Measurements from ENCODE around the gene SMAD9. TPM values are rescaled to one million over a fixed set of nuclear protein-coding genes. Genes with fewer than 3 reads are reported as not detected.

The SMAD9 gene
- polyA plus RNA-seq, 3 donors: 0.46 to 2.8 (median 2.7) TPM

DNA sequence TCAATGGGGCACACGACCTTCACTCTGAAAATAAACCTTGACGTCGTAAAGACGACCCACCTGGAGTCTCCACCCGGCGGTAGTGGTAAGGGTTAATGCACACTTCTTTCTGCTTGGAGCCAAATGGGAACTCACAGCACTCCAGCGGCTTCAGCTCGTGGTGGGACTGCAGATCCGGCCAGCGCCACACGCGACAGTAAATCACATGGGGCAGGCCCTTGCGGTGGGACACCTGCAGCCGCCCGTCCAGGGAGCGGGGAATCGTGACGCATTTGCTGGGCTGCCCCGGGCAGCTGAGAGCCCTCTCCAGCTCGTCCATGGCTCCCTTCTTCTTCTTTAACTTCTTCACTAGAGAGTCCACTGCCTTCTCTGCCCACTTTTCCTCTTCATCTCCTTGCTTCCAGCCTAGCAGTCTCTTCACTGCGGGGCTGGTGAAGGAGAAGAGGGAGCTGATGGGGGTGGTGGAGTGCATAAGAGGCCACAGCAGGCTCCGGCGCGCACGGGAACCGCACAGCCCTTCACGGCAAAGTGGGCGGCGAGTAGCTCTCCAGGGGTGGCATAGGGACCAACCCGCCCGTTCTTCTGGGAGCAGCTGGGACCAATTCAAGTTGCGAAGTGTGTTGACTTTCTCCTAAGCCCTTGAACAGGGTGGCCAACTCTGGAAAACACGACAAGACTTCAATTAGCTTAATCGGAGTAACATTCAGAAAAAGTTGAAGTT lies 40.7 kb downstream of the SMAD9 start:
- WGBS, 3 donors: 88 to 94% (median 93%) methylated on average over 34 of the region's 34 CpGs
- H3K27ac ChIP-seq (ENCODE audit: low read depth, low read length): no peak overlapping the region

DNA sequence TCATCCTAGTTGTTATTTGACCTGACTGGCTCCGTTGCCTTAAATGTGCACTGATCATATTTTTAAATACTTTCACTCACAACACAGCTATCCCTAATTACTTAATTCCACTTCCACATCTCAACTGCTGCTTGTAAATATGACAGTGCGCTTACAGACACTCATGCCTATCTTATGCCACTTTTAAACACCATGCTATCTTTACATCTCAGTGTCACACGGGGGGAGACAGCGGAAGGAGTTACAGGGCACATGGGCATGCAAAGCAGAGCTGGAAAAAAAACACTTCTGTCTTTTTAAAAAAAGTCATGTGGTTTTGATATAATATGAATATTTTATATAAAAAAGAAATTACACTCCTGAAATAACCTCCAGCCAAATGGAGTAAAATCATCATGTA lies 44.1 kb downstream of the SMAD9 start:
- H3K27ac ChIP-seq (ENCODE audit: low read depth, low read length): no peak overlapping the region
- WGBS, 3 donors: 71 to 85% (median 76%) methylated on average over 4 of the region's 4 CpGs

DNA sequence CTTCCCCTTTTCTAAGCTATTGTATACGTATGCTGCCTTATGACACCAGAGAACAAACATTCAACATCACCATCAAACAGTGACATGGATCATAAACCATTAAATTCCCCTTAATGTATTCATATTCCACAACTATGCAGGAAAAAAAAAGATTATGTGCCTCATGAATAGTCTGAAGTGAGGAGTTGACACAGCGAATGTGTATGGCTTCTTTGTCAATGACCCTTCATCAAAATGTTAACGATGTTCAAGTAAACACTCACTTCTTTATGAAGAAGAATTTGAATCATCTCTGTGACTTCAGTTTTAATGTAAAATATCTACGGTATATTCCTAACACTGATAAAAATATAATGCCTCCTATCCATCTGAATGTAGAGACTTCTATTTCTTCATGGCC lies 44.6 kb downstream of the SMAD9 start:
- WGBS, 3 donors: 90 to 93% (median 92%) methylated on average over 4 of the region's 4 CpGs
- no peak overlapping the region for H3K27ac ChIP-seq (ENCODE audit: low read depth, low read length)

DNA sequence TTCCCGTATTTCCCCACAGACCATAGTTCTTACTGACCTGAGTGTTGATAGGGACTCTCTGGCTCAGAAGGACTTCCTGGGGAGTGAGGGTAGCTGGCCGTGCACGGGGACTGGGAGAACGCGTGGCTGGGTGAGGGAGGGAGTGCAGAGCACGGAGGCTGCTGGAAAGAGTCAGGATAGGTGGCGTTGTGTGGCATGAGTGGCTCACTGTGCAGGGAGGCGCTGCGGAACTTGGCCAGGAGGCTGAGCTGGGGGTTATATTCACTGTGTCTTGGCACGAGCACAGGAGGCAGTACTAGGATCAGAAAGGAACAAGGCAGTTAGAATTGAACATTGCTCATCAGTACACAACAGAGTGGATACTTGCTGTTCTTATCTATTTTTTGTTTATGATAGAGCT lies 47.4 kb downstream of the SMAD9 start:
- no peak overlapping the region for H3K27ac ChIP-seq (ENCODE audit: low read depth, low read length)
- WGBS, 3 donors: 79 to 86% (median 79%) methylated on average over 10 of the region's 10 CpGs

DNA sequence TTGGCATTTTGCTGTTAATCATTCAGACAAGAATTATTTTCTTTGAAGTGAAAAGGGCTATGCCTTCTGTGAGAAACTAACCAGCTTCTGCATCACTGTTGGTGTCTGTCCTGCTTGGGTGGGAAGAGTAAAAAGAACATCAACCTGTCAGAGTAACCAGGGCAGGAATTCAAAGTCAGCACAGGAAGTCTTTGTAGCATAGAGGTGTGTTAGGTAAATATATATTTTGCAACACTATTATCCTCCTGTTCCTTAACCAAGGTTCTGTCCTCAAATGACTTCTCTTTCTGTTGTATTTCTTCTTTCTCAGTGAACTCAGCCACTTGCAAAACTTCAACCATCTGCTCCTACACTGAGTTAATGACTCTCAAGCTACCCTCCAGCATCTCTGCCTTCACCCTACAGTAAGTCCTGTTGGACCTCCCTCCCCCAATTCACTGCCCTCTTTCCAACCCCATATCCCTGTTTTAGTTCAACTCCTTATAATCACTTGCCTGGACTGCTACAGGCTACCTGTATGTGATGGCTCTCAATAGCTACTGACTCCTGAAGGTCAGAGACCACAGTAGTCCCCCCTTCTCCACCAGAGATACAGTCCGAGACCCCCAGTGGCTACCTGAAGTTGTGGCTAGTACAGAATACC lies 49.9 kb downstream of the SMAD9 start:
- H3K27ac ChIP-seq (ENCODE audit: low read depth, low read length): no peak overlapping the region
- 73 to 93% (median 86%) methylated on average over 1 of the region's 1 CpG for WGBS, 3 donors

DNA sequence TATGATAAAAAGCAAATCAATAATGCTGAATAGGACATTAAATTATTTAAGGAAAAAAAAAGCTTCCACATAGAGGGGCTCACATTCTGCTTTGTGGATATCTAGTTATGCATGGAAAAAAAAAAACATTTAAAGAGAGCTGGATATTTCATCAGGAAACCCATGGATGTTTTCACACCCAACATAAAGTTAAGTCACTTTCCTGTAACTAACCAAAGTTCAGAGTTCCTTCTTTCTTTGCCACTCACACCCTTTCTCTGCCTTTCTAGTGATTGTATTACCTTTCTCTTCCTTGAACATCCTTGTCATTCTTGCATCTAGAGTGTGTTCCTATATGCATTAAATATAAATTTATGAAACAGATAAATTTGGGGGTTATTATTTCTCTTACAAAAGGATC lies 53.8 kb downstream of the SMAD9 start:
- no peak overlapping the region for H3K27ac ChIP-seq (ENCODE audit: low read depth, low read length)

DNA sequence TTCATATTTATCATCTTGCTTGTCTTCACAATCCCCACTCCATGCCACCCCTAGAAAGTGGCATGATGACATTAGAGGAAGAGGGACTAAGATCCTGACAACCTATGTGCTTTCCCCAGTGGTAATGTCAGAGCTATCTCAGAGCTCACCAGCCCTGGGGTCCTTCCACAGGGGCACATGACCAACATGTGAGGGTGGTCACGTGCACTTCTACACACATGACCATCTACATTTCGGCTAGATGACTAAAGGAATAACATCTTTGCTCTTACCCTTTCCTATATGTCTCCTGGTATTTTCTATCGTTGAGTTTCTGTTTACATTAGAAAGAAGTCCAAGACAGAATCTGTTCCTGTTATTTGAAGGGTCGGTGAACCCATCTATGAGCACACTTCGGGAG lies 54.8 kb downstream of the SMAD9 start:
- WGBS, 3 donors: 81 to 93% (median 89%) methylated on average over 5 of the region's 5 CpGs
- H3K27ac ChIP-seq (ENCODE audit: low read depth, low read length): no peak overlapping the region

- WGBS, 3 donors: 72 to 86% (median 83%) methylated on average over 7 of the region's 7 CpGs
- no peak overlapping the region for H3K27ac ChIP-seq (ENCODE audit: low read depth, low read length)
These were observed 57.3 kb downstream of the SMAD9 start for GRCh38 chr13:36862722-36863121.

- no peak overlapping the region for H3K27ac ChIP-seq (ENCODE audit: low read depth, low read length)
- 71 to 76% (median 73%) methylated on average over 6 of the region's 6 CpGs for WGBS, 3 donors
These were observed 57.9 kb downstream of the SMAD9 start for GRCh38 chr13:36862002-36862685.

GRCh38 chr13:36859259-36859658 lies 60.8 kb downstream of the SMAD9 start:
- no peak overlapping the region for H3K27ac ChIP-seq (ENCODE audit: low read depth, low read length)
- WGBS, 3 donors: 82 to 94% (median 92%) methylated on average over 4 of the region's 4 CpGs

GRCh38 chr13:36858290-36858689 lies 61.7 kb downstream of the SMAD9 start:
- 30 to 41% (median 36%) methylated on average over 3 of the region's 3 CpGs for WGBS, 3 donors
- no peak overlapping the region for H3K27ac ChIP-seq (ENCODE audit: low read depth, low read length)

DNA sequence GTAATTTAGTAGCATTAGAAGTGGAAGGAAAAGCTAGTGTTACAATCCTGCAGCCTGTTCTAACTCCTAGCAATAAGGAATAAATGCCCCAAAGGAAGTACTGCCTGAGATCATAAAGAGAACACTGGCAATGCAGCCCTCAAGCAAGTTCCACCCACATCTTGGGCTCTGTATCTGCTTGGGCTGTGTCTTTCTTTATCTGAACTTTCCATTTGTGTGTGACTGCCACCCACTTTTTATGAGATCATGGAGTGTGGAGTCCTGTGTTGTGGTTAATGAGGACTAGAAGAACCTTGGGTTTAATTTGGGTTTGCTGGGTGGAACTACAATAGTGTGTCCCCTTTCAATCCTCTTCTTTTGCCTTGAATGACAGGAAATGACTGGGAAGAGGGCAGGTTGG lies 62.8 kb downstream of the SMAD9 start:
- no peak overlapping the region for H3K27ac ChIP-seq (ENCODE audit: low read depth, low read length)

- 81 to 89% (median 85%) methylated on average over 13 of the region's 13 CpGs for WGBS, 3 donors
- H3K27ac ChIP-seq (ENCODE audit: low read depth, low read length): no peak overlapping the region
These were observed 69.1 kb downstream of the SMAD9 start for GRCh38 chr13:36850790-36851438.

- H3K27ac ChIP-seq (ENCODE audit: low read depth, low read length): no peak overlapping the region
- 65 to 73% (median 72%) methylated on average over 6 of the region's 6 CpGs for WGBS, 3 donors
These were observed 71.6 kb downstream of the SMAD9 start for GRCh38 chr13:36848199-36848982.

DNA sequence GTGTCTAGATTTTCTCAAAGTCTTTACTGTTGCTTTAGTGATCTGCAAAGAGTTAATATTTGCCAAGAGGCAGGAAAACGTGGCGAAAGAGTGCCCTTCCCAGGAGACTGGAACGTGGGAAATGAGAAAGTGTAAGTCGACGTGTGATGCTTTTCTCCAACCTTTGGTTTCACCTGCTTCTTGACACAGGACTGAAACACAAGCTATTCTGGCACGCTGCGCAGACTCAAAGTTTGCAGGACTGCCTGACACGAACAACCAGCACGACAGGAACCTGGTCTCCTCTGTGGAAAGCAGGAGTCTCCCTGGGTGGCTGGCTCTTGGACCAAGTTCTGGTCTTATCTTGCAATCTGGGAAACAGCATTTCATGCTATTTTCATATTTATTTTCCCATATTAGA lies 72.4 kb downstream of the SMAD9 start:
- 15 to 52% (median 45%) methylated on average over 9 of the region's 9 CpGs for WGBS, 3 donors
- no peak overlapping the region for H3K27ac ChIP-seq (ENCODE audit: low read depth, low read length)

GRCh38 chr13:36841391-36841790 lies 78.6 kb downstream of the SMAD9 start:
- no peak overlapping the region for H3K27ac ChIP-seq (ENCODE audit: low read depth, low read length)
- 80 to 90% (median 83%) methylated on average over 5 of the region's 5 CpGs for WGBS, 3 donors

DNA sequence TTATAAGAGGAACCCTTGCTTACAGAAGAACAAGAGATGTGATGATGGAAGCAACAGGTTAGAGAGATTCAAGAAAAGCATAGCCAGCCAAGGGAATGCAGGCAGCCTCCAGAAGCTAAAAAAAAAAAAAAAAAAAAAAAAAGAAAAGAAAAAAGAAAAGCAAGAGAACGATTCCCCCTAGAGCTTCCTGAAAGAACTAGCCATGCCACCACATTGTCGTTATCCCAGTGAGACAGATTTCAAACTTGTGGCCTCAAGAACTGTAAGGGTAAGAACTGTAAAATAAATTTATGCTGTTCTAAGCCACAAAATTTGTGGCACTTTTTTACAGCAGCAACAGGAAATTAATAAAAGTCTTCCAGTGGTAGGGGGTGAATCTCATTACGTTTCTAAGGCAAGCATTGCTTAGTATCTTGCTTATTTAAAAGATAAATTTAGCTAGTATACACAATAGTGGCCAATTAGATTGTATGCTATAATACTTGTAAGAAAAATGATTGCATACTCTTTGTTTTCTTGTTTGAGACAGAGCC lies 79.3 kb downstream of the SMAD9 start:
- 40 to 82% (median 54%) methylated on average over 3 of the region's 3 CpGs for WGBS, 3 donors

GRCh38 chr13:36839981-36840380 lies 80.1 kb downstream of the SMAD9 start:
- no peak overlapping the region for H3K27ac ChIP-seq (ENCODE audit: low read depth, low read length)
- 73 to 89% (median 82%) methylated on average over 12 of the region's 12 CpGs for whole genome bisulfite sequencing, 3 donors

More for the DNA sequence above, 79.3 kb downstream of the SMAD9 start:
- H3K27ac ChIP-seq (ENCODE audit: low read depth, low read length): no peak overlapping the region

Data from adipose tissue (tissue), 3 donors.